HG03469 (cell line): ENCODE measurements around the gene SCAPER.

Experiments
- ATAC-seq: cut with Tn5 transposase; IDR thresholded peaks from one replicate; pipeline ENCODE4 v1.9.1; 2021; ENCODE audit warnings: mild to moderate bottlenecking, moderate library complexity, moderate number of reproducible peaks; ENCODE audit not compliant: unreplicated experiment

Gene SCAPER

GRCh38 chr15:76343313-76343996 is 561.7 kb downstream of the SCAPER start:
- ATAC-seq, result no peak

GRCh38 chr15:76342382-76343201 is 562.5 kb downstream of the SCAPER start:
- ATAC-seq, result no peak

- no peak for ATAC-seq
Observed at GRCh38 chr15:76342058-76342381, 563.1 kb downstream of the SCAPER start.

GRCh38 chr15:76341366-76342057 is 563.6 kb downstream of the SCAPER start:
- no peak for ATAC-seq

GRCh38 chr15:76340803-76341365 is 564.3 kb downstream of the SCAPER start:
- ATAC-seq, result no peak

GRCh38 chr15:76340198-76340802 is 564.8 kb downstream of the SCAPER start:
- ATAC-seq, result no peak

- no peak for ATAC-seq
Observed at GRCh38 chr15:76339305-76340197, 565.6 kb downstream of the SCAPER start.

GRCh38 chr15:76338486-76339304 is 566.4 kb downstream of the SCAPER start:
- ATAC-seq, result no peak

- ATAC-seq, result no peak
Observed at GRCh38 chr15:76337696-76338485, 567.2 kb downstream of the SCAPER start.

- ATAC-seq, result no peak
Observed at GRCh38 chr15:76337059-76337695, 568.0 kb downstream of the SCAPER start.

GRCh38 chr15:76336254-76337058 is 568.7 kb downstream of the SCAPER start, which contains the start of gene ISL2:
TSS of gene ISL2 (plus strand) at chr15:76336773. CDS start at chr15:76336884, 111 bp downstream.
- no peak for ATAC-seq

GRCh38 chr15:76335307-76336253 is 569.6 kb downstream of the SCAPER start:
- ATAC-seq, result no peak

- ATAC-seq, result no peak
Observed at GRCh38 chr15:76334438-76335306, 570.5 kb downstream of the SCAPER start.

GRCh38 chr15:76333720-76334437 is 571.3 kb downstream of the SCAPER start:
- ATAC-seq, result no peak
